HepG2 (cell line): ENCODE measurements around the gene THSD4. TPM values are rescaled to one million over a fixed set of nuclear protein-coding genes. Genes with fewer than 3 reads are reported as not detected.

ENCODE experiments used
- ATAC-seq: fragments of 200-7000 bp; cut with Tn5 transposase; 3 replicates; pipeline ENCODE4 v1.9.1; 2020; ENCODE audit warnings: mild to moderate bottlenecking, moderate library complexity
- BruUV-seq: library from RNA; stranded (reverse); fragments of 400-500 nt; replicated peaks from 2 replicates; lab custom pipeline; 2021; lab: Mats Ljungman, UMichigan
- CTCF ChIA-PET: fragments of 300-600 bp; formaldehyde crosslinking; extraction: SDS; loops from one replicate; lab custom pipeline; 2021; ENCODE audit warnings: low total read pairs, inconsistent platforms, low intra/inter-chr PET ratio; lab: Yijun Ruan, JAX
- POLR2A ChIA-PET: fragments of 350-600 bp; sonication (Branson Sonifier 250); formaldehyde crosslinking; loops from one replicate; lab custom pipeline; 2020; ENCODE audit warnings: antibody characterized with exemption, inconsistent platforms; lab: Yijun Ruan, JAX
- DNase-seq: peaks from one replicate; pipeline ENCODE4 v3.0.0-alpha.2; 2015; ENCODE audit warnings: low spot score
- FAIRE-seq: peaks from 3 replicates; lab custom pipeline; 2011; peaks lifted over from hg19 to GRCh38; lab: Jason Lieb, UNC
- H2AFZ ChIP-seq: one replicate; pipeline ENCODE4 v1.6.1; 2011; ENCODE audit warnings: low read length, inconsistent platforms
- H3K27ac ChIP-seq: fragments of 300-600 bp; 3 replicates; pipeline ENCODE4 v1.8.0; 2011; ENCODE audit warnings: mixed run types, mild to moderate bottlenecking, mixed read lengths, low read length, inconsistent platforms; ENCODE audit not compliant: insufficient read depth; ENCODE audit errors: extremely low read length
- H3K27me3 ChIP-seq, 2 experiments: fragments of 200-600 bp in 1 of 2; 2 replicates in 1 of 2; 3 replicates in 1 of 2; pipeline versions ENCODE4 v1.6.0 to v1.8.0; 2011; ENCODE audit warnings: low read length in 2 of 2, mild to moderate bottlenecking in 2 of 2, moderate library complexity in 2 of 2, inconsistent platforms in 1 of 2; ENCODE audit not compliant: insufficient read depth in 2 of 2, control insufficient read depth in 1 of 2
- H3K36me3 ChIP-seq, 2 experiments: fragments of 200-600 bp in 1 of 2; replicated peaks in 1 of 2; 2 replicates in 1 of 2; 3 replicates in 1 of 2; pipeline versions ENCODE4 v1.5.1 to v1.8.0; 2011; ENCODE audit warnings: low read length in 2 of 2, inconsistent platforms in 1 of 2; ENCODE audit not compliant: insufficient read depth in 2 of 2, control insufficient read depth in 1 of 2
- H3K4me1 ChIP-seq: 2 replicates; pipeline ENCODE4 v1.5.1; 2012; ENCODE audit warnings: low read length, inconsistent platforms; ENCODE audit not compliant: insufficient read depth
- H3K4me2 ChIP-seq: 2 replicates; pipeline ENCODE4 v1.6.0; 2011; ENCODE audit warnings: low read depth, low read length, inconsistent platforms
- H3K4me3 ChIP-seq, 3 experiments: fragments of 200-600 bp in 1 of 3; sonication (generic), shearing (Covaris generic) in 1 of 3; replicated peaks in 1 of 3; 2 replicates each; pipeline ENCODE4 v1.5.1; 2011 to 2016; ENCODE audit warnings: low read length in 3 of 3, inconsistent platforms in 2 of 3, low read depth in 2 of 3, mild to moderate bottlenecking in 2 of 3, control low read depth in 1 of 3, mixed read lengths in 1 of 3; ENCODE audit not compliant: insufficient read depth in 1 of 3
- H3K79me2 ChIP-seq: one replicate; pipeline ENCODE4 v1.6.1; 2011; ENCODE audit warnings: low read length, inconsistent platforms; ENCODE audit not compliant: insufficient read depth
- H3K9ac ChIP-seq: 2 replicates; pipeline ENCODE4 v1.6.0; 2011; ENCODE audit warnings: mild to moderate bottlenecking, low read depth, low read length, inconsistent platforms; ENCODE audit not compliant: insufficient read depth
- H3K9me3 ChIP-seq: 2 replicates; pipeline ENCODE4 v1.5.1; 2012; ENCODE audit warnings: mild to moderate bottlenecking, low read length
- H4K20me1 ChIP-seq: 2 replicates; pipeline ENCODE4 v1.6.0; 2011; ENCODE audit warnings: inconsistent platforms, mild to moderate bottlenecking, low read length, moderate library complexity; ENCODE audit not compliant: insufficient read depth
- BCL6 ChIP-seq: IDR thresholded peaks from 2 replicates; pipeline ENCODE4 v1.6.1; 2016; ENCODE audit warnings: missing genetic modification reagents, missing compliant biosample characterization
- FOXM1 ChIP-seq: sonication (generic); formaldehyde crosslinking; IDR thresholded peaks from 2 replicates; pipeline ENCODE4 v1.5.0; 2020; ENCODE audit warnings: missing genetic modification reagents
- HNF4G ChIP-seq, 2 experiments: sonication (generic) in 1 of 2; formaldehyde crosslinking in 1 of 2; IDR thresholded peaks; 2 replicates each; pipeline versions ENCODE4 v1.4.0 to v1.6.1; 2011 to 2020; ENCODE audit warnings: borderline replicate concordance in 2 of 2, low read depth in 2 of 2, mild to moderate bottlenecking in 2 of 2, low read length in 1 of 2, missing genetic modification reagents in 1 of 2, moderate library complexity in 1 of 2
- KDM3A ChIP-seq: IDR thresholded peaks from 2 replicates; pipeline ENCODE4 v1.6.1; 2018; ENCODE audit warnings: low read depth, missing compliant biosample characterization
- MXD4 ChIP-seq: IDR thresholded peaks from 2 replicates; pipeline ENCODE4 v1.6.1; 2016; ENCODE audit warnings: mild to moderate bottlenecking, missing biosample characterization, missing genetic modification reagents
- NFE2 ChIP-seq: sonication (generic); formaldehyde crosslinking; IDR thresholded peaks from 2 replicates; pipeline ENCODE4 v1.4.0; 2020; ENCODE audit warnings: missing genetic modification reagents
- SMARCE1 ChIP-seq: fragments of 450-650 bp; IDR thresholded peaks from 2 replicates; pipeline ENCODE4 v1.6.1; 2017; ENCODE audit warnings: borderline replicate concordance
- TEAD3 ChIP-seq: optimal IDR thresholded peaks from 2 replicates; pipeline ENCODE3; 2016; ENCODE audit warnings: borderline replicate concordance
- THAP11 ChIP-seq: IDR thresholded peaks from 2 replicates; pipeline ENCODE4 v1.6.1; 2016; ENCODE audit warnings: missing biosample characterization, missing genetic modification reagents
- ZFX ChIP-seq: sonication (generic); formaldehyde crosslinking; IDR thresholded peaks from 2 replicates; pipeline ENCODE4 v1.4.0; 2020; ENCODE audit warnings: mild to moderate bottlenecking, low read depth, missing genetic modification reagents, moderate library complexity
- ZNF510 ChIP-seq: sonication (generic); formaldehyde crosslinking; IDR thresholded peaks from 2 replicates; pipeline ENCODE4 v1.4.0; 2020; ENCODE audit warnings: low read depth, mild to moderate bottlenecking, missing genetic modification reagents
- WGBS: methylation state at CpG from one replicate; pipeline ENCODE4 v1.1.6; 2017; ENCODE audit warnings: low lambda C conversion rate; 5-methylcytosine and 5-hydroxymethylcytosine counted together
- in situ Hi-C: cut with HindIII; loops from 2 replicates; pipeline ENCODE4 v1.10.0; 2017; ENCODE audit warnings: low pct_unique_long_range_greater_than_20kb; ENCODE audit not compliant: extremely low pct_ligation_motif_present
- intact Hi-C: fragments of 100-400 bp; cut with micrococcal nuclease; formaldehyde crosslinking; loops from one replicate; pipeline ENCODE4 v1.10.0; 2022; ENCODE audit not compliant: unreplicated experiment
- polyA plus RNA-seq, 8 experiments: library from polyadenylated mRNA; depleted of rRNA in 3 of 8; stranded (reverse) in 7 of 8; unstranded in 1 of 8; fragments of >200 nt; fragmentation: Illumina TruSeq in 4 of 8; extraction: Trizol in 4 of 8; gene quantifications; 2 replicates each; pipeline versions ENCODE4 v1.2.1 to v1.2.3, GENCODE V29; 2011 to 2016; ENCODE audit warnings: low read depth in 4 of 8, missing spikeins in 1 of 8, mixed read lengths in 1 of 8; ENCODE audit not compliant: insufficient read depth in 1 of 8
- total RNA-seq, 5 experiments: library from RNA; depleted of rRNA; stranded (reverse); fragments of >200 nt; fragmentation: Illumina TruSeq; extraction: Trizol; gene quantifications; 2 replicates each; pipeline ENCODE4 v1.2.3, GENCODE V29; 2016; ENCODE audit warnings: low read depth in 1 of 5
- TF ChIP-seq, protein P1 (sequence below): sonication (generic); formaldehyde crosslinking; IDR thresholded peaks from 2 replicates; pipeline ENCODE4 v1.5.0; 2020; ENCODE audit warnings: missing genetic modification reagents
- TF ChIP-seq, protein P2 (sequence below): sonication (generic); formaldehyde crosslinking; IDR thresholded peaks from 2 replicates; pipeline ENCODE4 v1.4.0; 2020; ENCODE audit warnings: missing genetic modification reagents, mild to moderate bottlenecking, borderline replicate concordance
- TF ChIP-seq, protein P3 (sequence below): sonication (generic); formaldehyde crosslinking; IDR thresholded peaks from 2 replicates; pipeline ENCODE4 v1.4.0; 2020; ENCODE audit warnings: low read depth, missing genetic modification reagents

The THSD4 gene
- total and polyA plus RNA-seq, 2 of the 13 experiments (the other 11 are each of a cell fraction or from before 2014, with no cell fraction given): 0.07 to 0.21 TPM

DNA sequence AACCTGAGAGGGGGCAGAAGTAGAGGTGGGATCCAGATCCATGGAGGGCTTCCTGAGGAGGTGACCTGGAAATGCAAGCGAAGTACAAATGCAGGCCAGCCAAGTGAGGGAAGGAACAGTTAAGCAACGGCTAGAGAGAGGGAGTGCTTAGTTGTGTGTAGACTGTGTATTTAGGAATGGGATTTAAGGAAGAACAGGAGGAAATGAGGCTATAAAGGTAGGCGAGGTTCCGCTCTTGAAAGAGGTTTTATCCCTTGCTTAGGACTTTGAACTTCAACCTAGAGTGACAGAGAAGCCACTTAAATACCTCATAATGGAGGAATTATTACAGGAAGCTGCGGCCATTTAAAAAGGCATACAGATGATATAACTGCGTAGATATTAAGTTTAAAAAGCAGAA is 295.1 kb downstream of the THSD4 start (continued):
- TF ChIP-seq, protein P1, sequence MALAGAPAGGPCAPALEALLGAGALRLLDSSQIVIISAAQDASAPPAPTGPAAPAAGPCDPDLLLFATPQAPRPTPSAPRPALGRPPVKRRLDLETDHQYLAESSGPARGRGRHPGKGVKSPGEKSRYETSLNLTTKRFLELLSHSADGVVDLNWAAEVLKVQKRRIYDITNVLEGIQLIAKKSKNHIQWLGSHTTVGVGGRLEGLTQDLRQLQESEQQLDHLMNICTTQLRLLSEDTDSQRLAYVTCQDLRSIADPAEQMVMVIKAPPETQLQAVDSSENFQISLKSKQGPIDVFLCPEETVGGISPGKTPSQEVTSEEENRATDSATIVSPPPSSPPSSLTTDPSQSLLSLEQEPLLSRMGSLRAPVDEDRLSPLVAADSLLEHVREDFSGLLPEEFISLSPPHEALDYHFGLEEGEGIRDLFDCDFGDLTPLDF (CRISPR knock-in tag): no peak
- TF ChIP-seq BCL6 (CRISPR knock-in tag): no peak
- TF ChIP-seq, all 625 proteins: peak for 0

DNA sequence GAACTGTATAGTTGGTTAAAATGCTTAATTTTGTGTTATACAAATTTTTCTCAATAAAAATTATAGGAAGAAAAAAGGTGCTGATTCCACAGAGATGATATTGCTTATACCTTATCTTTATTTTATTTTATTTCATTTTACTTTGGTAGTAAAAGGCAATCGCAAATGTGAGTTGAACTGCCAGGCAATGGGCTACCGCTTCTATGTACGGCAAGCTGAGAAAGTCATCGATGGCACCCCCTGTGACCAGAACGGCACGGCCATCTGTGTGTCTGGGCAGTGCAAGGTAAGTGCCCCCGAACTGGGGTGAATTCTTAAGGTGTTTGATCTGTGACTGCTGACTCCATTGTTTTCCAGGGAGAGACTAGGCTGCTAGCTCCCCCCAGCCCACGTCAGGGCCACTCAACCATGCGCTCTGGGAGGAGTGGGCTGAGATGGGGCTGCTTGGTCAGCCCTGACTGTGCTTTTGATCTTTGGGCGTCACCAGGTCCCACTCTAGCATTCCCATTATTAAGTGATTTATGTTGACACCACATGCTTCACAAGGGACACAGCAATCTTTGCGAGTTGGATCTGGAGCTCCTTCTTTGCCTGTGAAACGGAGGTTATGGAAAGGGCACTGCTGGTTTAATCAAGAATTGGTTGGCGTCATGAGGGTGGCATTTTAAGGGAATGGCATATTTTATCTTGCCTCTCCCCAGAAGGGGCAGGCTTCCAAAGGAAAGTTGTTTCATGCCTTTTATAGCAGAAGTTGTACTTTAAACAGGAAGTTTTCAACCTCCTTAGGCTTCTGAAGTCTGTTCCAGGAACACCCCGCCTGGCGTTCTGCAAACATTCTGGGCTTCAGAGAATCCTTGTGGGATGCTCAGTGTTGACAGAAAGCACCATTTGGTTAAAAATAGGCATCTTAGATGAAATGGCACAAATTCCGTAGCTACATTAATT is 296.5 kb downstream of the THSD4 start:
- WGBS: 47% methylated on average over 14 of the region's 16 CpGs
- no peaks in the 10 kb centered on the region for H4K20me1 ChIP-seq
- H3K4me1 ChIP-seq: no peaks in the 10 kb centered on the region
- CTCF ChIA-PET: no interaction called here
- H3K79me2 ChIP-seq: no peaks in the 10 kb centered on the region
- intact Hi-C loops: no loop called here
- H3K4me3 ChIP-seq: no peak overlapping the region
- POLR2A ChIA-PET: no interaction called here
- TF ChIP-seq MXD4 (CRISPR knock-in tag): no peak
- TF ChIP-seq THAP11 (CRISPR knock-in tag): no peak
- TF ChIP-seq TEAD3 (CRISPR knock-in tag): no peak
- no peak for TF ChIP-seq SMARCE1
- TF ChIP-seq ZFX (CRISPR knock-in tag): no peak
- no peak for TF ChIP-seq NFE2 (CRISPR knock-in tag)
- no peak for TF ChIP-seq FOXM1 (CRISPR knock-in tag)
- TF ChIP-seq KDM3A (CRISPR knock-in tag): no peak
- no peak for TF ChIP-seq ZNF510
- TF ChIP-seq, protein P2, sequence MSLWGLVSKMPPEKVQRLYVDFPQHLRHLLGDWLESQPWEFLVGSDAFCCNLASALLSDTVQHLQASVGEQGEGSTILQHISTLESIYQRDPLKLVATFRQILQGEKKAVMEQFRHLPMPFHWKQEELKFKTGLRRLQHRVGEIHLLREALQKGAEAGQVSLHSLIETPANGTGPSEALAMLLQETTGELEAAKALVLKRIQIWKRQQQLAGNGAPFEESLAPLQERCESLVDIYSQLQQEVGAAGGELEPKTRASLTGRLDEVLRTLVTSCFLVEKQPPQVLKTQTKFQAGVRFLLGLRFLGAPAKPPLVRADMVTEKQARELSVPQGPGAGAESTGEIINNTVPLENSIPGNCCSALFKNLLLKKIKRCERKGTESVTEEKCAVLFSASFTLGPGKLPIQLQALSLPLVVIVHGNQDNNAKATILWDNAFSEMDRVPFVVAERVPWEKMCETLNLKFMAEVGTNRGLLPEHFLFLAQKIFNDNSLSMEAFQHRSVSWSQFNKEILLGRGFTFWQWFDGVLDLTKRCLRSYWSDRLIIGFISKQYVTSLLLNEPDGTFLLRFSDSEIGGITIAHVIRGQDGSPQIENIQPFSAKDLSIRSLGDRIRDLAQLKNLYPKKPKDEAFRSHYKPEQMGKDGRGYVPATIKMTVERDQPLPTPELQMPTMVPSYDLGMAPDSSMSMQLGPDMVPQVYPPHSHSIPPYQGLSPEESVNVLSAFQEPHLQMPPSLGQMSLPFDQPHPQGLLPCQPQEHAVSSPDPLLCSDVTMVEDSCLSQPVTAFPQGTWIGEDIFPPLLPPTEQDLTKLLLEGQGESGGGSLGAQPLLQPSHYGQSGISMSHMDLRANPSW (CRISPR knock-in tag): no peak
- TF ChIP-seq, protein P3, sequence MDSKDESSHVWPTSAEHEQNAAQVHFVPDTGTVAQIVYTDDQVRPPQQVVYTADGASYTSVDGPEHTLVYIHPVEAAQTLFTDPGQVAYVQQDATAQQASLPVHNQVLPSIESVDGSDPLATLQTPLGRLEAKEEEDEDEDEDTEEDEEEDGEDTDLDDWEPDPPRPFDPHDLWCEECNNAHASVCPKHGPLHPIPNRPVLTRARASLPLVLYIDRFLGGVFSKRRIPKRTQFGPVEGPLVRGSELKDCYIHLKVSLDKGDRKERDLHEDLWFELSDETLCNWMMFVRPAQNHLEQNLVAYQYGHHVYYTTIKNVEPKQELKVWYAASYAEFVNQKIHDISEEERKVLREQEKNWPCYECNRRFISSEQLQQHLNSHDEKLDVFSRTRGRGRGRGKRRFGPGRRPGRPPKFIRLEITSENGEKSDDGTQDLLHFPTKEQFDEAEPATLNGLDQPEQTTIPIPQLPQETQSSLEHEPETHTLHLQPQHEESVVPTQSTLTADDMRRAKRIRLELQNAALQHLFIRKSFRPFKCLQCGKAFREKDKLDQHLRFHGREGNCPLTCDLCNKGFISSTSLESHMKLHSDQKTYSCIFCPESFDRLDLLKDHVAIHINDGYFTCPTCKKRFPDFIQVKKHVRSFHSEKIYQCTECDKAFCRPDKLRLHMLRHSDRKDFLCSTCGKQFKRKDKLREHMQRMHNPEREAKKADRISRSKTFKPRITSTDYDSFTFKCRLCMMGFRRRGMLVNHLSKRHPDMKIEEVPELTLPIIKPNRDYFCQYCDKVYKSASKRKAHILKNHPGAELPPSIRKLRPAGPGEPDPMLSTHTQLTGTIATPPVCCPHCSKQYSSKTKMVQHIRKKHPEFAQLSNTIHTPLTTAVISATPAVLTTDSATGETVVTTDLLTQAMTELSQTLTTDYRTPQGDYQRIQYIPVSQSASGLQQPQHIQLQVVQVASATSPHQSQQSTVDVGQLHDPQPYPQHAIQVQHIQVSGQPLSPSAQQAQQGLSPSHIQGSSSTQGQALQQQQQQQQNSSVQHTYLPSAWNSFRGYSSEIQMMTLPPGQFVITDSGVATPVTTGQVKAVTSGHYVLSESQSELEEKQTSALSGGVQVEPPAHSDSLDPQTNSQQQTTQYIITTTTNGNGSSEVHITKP (CRISPR knock-in tag): no peak
- TF ChIP-seq HNF4G (IDR thresholded peaks at IDR 0.05; ENCODE audit: borderline replicate concordance, low read depth, low read length): no peak
- TF ChIP-seq HNF4G (CRISPR knock-in tag; IDR thresholded peaks at IDR 0.05; ENCODE audit: borderline replicate concordance, low read depth): no peak
- no peak overlapping the region for H3K9ac ChIP-seq
- H3K27me3 ChIP-seq: no peaks in the 10 kb centered on the region; a peak in 2 of 5 replicates
- H3K27ac ChIP-seq: no peak overlapping the region
- H2AFZ ChIP-seq: no peak overlapping the region
- DNase-seq (no peak), ATAC-seq (no peak), FAIRE-seq (no peak)
- in situ Hi-C loops: no loop called here
- no peaks in the 10 kb centered on the region for H3K9me3 ChIP-seq
- H3K36me3 ChIP-seq: no peaks in the 10 kb centered on the region
- no TSS peak for BruUV-seq
- no peak overlapping the region for H3K4me2 ChIP-seq
